IPS-20b (cell line): ENCODE results near the gene SLC39A6.
"Not testable (repeated sequence)": the region's sequence is repeated elsewhere in the genome, so short reads cannot be mapped to it uniquely, and the experiment has no call there.

Source experiments
- H3K27ac ChIP-seq: one replicate; pipeline ENCODE4 v1.5.1; 2013; ENCODE audit warnings: low read length
- H3K27me3 ChIP-seq: 2 replicates; pipeline ENCODE4 v1.6.1; 2013; ENCODE audit warnings: mild to moderate bottlenecking, low read length, inconsistent platforms; ENCODE audit not compliant: insufficient read depth
- H3K36me3 ChIP-seq: 2 replicates; pipeline ENCODE4 v1.6.1; 2013; ENCODE audit warnings: low read depth, mild to moderate bottlenecking, inconsistent platforms, low read length, moderate library complexity; ENCODE audit not compliant: insufficient read depth
- H3K4me1 ChIP-seq: 2 replicates; pipeline ENCODE4 v1.6.1; 2013; ENCODE audit warnings: mild to moderate bottlenecking, control low read depth, inconsistent platforms, low read length, moderate library complexity; ENCODE audit not compliant: insufficient read depth
- H3K4me3 ChIP-seq: 2 replicates; pipeline ENCODE4 v1.5.1; 2013; ENCODE audit warnings: mild to moderate bottlenecking, low read length, inconsistent platforms
- H3K9ac ChIP-seq: 2 replicates; pipeline ENCODE4 v1.6.1; 2013; ENCODE audit warnings: low read depth, mild to moderate bottlenecking, inconsistent platforms, low read length, moderate library complexity
- H3K9me3 ChIP-seq: 2 replicates; pipeline ENCODE4 v1.6.1; 2013; ENCODE audit warnings: mild to moderate bottlenecking, low read depth, low read length, inconsistent platforms; ENCODE audit not compliant: insufficient read depth

Gene SLC39A6

DNA sequence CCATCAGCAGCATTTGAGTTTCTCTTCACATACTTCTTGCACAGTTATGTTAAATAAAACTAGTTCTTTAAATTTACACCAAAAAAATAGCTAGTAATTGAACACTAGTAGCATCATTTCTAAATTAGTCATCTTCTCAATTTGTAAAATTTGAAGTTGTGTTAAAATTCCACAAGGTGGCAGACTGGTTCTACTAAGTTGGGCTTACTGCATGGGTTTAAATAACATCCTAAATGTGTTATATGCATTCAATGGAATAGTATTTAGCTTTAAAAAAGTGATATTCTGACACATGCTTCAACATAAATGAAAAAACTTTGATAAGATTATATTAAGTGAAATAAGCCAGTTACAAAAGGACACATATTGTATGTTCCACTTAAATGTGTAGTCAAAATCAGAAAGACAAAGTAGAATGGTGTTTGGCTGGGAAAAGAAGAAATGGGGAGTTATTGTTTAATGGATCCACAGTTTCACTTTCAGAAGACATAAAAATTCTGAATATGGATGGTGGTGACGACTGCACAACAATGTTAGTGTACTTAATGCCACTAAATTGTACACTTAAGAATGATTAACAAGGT is 33.1 kb downstream of the SLC39A6 start:
- H3K27me3 ChIP-seq: no peaks in the 10 kb centered on the region

DNA sequence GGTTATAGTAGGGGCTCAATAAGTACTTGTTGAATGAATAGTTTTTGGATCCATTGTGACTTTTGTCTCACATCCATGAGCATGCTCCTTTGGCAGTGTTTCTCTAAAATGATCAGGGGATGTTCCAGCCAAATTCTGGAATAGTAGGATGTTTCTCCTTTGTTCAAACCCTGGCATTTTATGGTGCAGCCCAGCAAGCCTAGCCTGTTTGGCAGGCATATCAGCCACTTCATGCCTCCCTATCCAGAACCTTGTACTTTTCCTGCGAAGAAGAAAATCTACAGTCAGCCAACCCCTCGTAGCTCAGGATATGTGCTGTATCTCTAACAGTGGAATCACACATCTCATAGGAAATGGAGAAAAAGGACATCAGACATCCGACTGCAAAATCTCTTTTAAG is 34.7 kb downstream of the SLC39A6 start:
- Histone ChIP-seq H3K27ac (no peak overlapping the region), H3K36me3 (no peaks in the 10 kb centered on the region), H3K9me3 (no peaks in the 10 kb centered on the region), H3K27me3 (no peaks in the 10 kb centered on the region), H3K4me1 (no peaks in the 10 kb centered on the region), H3K9ac (no peak overlapping the region), H3K4me3 (no peak overlapping the region)

More for the DNA sequence above, 33.1 kb downstream of the SLC39A6 start:
- Histone ChIP-seq H3K27ac (no peak overlapping the region), H3K9me3 (no peaks in the 10 kb centered on the region), H3K4me1 (no peaks in the 10 kb centered on the region), H3K36me3 (no peaks in the 10 kb centered on the region), H3K4me3 (no peak overlapping the region), H3K9ac (no peak overlapping the region)

DNA sequence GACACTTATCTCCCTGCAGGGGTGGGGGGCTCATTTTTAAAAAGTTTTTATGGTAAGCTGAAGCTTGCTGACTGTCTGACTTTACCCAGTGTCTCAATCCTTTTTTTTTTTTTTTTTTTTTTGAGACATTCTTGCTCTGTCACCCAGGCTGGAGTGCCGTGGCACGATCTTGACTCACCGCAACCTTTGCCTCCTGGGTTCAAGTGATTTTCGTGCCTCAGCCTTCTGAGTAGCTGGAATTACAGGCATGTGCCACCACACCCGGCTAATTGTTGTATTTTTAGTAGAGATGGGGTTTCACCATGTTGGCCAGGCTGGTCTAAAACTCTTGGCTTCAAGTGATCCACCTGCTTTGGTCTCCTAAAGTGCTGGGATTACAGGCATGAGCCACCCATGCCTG is 37.0 kb downstream of the SLC39A6 start:
- not testable (repeated sequence) for H3K4me3 ChIP-seq, H3K9ac ChIP-seq, H3K9me3 ChIP-seq, H3K27ac ChIP-seq, H3K4me1 ChIP-seq, H3K36me3 ChIP-seq, H3K27me3 ChIP-seq

DNA sequence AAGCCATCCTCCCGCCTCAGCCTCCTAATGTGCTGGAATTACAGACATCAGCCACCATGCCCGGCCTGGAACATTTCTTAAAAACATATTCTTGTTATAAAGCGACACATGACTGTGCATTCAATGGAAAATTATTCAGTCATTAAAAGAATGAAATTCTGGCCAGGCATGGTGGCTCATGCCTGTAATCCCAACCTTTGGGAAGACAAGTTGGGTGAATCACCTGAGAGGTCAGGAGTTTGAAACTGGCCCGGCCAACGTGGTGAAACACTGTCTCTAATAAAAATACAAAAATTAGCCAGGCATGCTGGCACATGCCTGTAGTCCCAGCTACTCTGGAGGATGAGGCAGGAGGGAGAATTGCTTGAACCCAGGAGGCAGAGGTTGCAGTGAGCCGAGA is 40.1 kb downstream of the SLC39A6 start:
- Histone ChIP-seq H3K27me3 (no peaks in the 10 kb centered on the region), H3K4me3 (no peak overlapping the region), H3K4me1 (no peaks in the 10 kb centered on the region), H3K9ac (no peak overlapping the region), H3K36me3 (no peaks in the 10 kb centered on the region), H3K27ac (no peak overlapping the region), H3K9me3 (no peaks in the 10 kb centered on the region)

DNA sequence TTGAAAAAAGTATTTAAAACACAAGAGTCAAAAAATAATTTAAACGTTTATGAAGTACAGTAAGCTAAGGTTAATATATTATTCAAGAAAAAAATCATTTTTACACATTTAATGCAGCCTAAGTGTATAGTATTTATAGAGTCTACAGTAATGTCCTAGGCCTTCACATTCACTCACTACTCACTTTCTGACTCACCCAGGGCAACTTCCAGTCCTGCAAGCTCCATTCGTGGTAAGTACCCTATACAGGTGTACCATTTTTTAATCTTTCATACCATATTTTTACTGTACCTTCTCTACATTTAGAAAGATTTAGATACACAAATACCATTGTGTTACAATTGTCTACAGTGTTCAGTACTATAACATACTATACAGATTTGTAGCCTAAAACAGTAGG is 40.9 kb downstream of the SLC39A6 start:
- Histone ChIP-seq H3K36me3 (no peaks in the 10 kb centered on the region), H3K27ac (no peak overlapping the region), H3K4me3 (no peak overlapping the region), H3K27me3 (no peaks in the 10 kb centered on the region), H3K9ac (no peak overlapping the region), H3K4me1 (no peaks in the 10 kb centered on the region), H3K9me3 (no peaks in the 10 kb centered on the region)

DNA sequence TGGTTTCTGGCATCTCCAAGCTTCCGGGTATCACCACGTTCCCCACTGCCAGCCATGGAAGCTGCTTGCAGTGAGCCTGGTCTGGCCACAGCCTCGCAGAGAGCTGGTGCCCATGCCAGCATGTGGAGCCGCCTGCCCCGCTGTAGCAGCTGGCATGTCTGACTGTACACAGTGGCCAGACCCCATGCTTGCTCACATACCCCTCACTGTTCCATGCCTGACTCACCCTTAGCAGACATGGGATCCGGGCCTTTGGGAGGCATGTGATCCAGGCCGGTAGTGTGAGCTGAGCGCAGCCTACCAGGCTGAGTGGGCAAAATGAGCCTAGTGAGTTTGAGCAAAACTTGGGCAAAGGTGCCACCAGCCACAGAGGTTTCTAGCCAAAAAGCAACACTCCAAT is 43.0 kb downstream of the SLC39A6 start:
- Histone ChIP-seq H3K4me3 (no peak overlapping the region), H3K27ac (no peak overlapping the region), H3K36me3 (no peaks in the 10 kb centered on the region), H3K4me1 (no peaks in the 10 kb centered on the region), H3K9me3 (no peaks in the 10 kb centered on the region), H3K9ac (no peak overlapping the region), H3K27me3 (no peaks in the 10 kb centered on the region)

DNA sequence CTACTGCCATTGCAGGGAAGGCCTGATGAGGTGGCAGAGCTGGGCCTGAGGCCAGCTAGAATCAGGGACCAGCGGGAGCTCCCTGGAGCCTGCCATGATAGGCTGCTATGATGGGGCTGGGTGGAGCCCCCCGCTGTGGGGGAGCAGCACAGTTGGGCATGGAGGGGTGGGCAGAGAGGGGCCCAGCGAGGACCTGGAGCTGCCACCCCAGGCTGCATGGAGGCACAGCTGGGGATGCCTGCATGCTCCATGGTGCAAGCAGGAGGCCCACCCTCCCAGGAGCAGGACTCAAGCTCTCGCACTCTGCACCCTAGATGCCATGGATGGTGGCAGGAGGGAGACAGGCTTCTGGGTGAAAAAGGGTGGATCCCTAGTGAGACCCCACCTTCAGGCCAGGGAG is 43.9 kb downstream of the SLC39A6 start:
- Histone ChIP-seq H3K4me1 (no peaks in the 10 kb centered on the region), H3K4me3 (no peak overlapping the region), H3K9me3 (peaks cover 3% of the 10 kb centered on the region), H3K27ac (no peak overlapping the region), H3K9ac (no peak overlapping the region), H3K27me3 (no peaks in the 10 kb centered on the region), H3K36me3 (no peaks in the 10 kb centered on the region)

DNA sequence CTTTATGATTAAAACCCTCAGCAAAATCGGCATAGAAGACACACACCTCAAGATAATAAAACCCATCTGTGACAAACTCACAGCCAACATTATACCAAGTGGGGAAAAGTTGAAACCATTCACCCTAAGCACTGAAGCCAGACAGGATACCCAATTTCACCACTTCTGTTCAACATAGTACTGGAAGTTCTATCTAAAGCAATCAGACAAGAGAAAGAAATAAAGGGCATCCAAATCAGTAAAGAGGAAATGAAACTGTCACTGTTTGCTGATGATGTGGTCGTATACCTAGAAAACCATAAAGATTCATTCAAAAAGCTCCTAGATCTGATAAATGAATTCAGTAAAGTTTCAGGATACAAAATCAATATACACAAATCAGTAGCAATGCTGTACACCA is 45.4 kb downstream of the SLC39A6 start:
- Histone ChIP-seq H3K4me3 (no peak overlapping the region), H3K36me3 (no peaks in the 10 kb centered on the region), H3K4me1 (no peaks in the 10 kb centered on the region), H3K9ac (no peak overlapping the region), H3K9me3 (peaks cover 14% of the 10 kb centered on the region), H3K27ac (no peak overlapping the region), H3K27me3 (no peaks in the 10 kb centered on the region)

DNA sequence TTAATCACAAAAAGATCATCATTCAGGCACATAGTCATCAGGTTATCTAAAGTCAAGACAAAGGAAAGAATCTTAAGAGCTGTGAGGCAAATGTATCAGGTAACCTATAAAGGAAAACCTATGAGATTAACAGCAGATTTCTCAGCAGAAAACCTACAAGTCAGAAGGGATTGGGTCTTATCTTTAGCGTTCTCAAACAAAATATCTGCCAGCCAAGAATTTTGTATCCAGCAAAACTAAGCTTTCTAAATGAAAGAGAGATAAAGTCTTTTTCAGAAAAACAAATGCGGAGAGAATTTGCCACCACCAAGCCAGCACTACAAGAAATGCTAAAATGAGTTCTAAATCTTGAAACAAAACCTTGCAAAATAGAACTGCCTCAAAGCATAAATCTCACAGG is 48.0 kb downstream of the SLC39A6 start:
- H3K27ac ChIP-seq, H3K4me1 ChIP-seq, H3K4me3 ChIP-seq, H3K27me3 ChIP-seq, H3K36me3 ChIP-seq, H3K9ac ChIP-seq: not testable (repeated sequence)
- H3K9me3 ChIP-seq: peaks cover 16% of the 10 kb centered on the region

DNA sequence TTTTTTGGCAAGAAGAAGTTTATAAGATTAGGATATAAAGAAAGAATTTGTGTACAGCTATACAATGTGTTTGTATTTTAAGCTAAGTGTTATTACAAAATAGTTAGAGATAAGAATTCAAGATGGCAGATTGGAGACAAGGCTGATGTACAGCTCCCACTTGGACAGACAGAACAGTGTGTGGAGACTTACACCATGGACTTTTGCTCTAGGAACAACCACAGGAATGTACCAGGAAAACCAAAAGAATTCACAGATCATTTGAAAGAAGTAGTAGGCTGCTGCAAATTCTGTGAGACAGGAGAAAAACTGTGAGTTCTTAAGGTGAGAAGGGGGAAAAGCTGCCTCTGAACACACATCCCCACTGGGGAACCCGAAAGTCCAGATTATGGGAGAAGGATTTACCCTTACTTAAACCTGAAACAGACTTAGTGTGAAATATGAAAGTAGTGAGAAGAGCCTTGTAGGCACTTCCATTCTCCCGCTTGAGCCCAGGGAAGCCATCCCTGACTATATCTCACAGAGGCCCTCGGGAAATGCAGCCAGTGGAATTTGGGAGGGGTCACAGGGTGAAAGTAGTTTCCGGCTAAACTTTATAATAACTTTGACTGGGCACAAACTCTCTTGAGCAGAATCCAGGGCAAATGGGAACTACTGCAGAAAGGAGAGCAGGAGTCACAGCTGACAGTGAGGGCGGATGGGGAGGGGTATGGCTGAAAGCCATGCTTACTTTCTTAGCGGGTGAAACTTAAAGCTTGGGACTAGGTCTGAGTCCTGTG is 50.2 kb downstream of the SLC39A6 start:
- Histone ChIP-seq H3K9ac (no peak overlapping the region), H3K27ac (no peak overlapping the region), H3K4me1 (no peaks in the 10 kb centered on the region), H3K27me3 (no peaks in the 10 kb centered on the region), H3K4me3 (no peak overlapping the region), H3K36me3 (no peaks in the 10 kb centered on the region), H3K9me3 (peaks cover 16% of the 10 kb centered on the region)

DNA sequence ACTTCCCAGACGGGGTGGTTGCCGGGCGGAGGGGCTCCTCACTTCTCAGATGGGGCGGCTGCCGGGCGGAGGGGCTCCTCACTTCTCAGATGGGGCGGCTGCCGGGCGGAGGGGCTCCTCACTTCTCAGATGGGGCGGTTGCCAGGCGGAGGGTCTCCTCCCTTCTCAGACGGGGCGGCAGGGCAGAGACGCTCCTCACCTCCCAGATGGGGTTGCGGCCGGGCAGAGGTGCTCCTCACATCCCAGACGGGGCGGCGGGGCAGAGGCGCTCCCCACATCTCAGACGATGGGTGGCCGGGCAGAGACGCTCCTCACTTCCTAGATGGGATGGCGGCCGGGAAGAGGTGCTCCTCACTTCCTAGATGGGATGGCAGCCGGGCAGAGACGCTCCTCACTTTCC is 51.4 kb downstream of the SLC39A6 start:
- H3K9ac ChIP-seq: not testable (repeated sequence)

DNA sequence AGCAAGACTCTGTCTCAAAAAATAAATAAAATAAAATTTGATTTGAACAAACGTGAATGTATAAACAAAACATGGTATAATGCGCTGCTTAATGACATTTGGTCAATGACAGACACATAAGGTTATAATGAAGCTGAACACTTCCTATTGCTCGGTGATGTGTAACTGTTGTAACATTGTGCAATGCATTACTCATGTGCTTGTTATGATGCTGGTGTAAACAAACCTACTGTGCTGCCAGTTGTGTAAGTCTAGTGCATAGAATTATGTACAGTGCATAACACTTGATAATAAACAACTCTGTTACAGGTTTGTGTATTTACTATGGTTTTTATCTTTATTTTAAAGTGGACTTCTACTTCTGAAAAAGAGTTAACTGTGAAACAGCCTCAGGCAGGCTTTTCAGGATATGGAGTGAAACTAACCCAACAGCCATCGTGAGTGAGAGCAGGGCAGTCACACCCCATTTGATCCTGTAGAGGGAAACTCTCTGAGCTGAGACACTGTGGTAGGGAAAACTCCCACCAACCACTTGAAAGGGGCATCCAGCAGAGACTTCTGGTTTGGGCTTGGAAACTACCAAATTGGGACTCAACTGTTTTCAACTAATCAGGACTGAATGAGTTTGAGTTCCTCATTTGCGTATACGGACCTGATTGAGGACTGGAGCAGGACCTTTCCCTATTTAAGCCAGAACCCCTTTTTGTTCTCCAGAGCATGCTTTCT is 53.1 kb downstream of the SLC39A6 start:
- no peaks in the 10 kb centered on the region for H3K27me3 ChIP-seq
- no peak overlapping the region for H3K4me3 ChIP-seq
- H3K9ac ChIP-seq: no peak overlapping the region
- no peaks in the 10 kb centered on the region for H3K36me3 ChIP-seq
- H3K27ac ChIP-seq: no peak overlapping the region
- H3K4me1 ChIP-seq: no peaks in the 10 kb centered on the region
- peaks cover 16% of the 10 kb centered on the region for H3K9me3 ChIP-seq

More for the DNA sequence above, 51.4 kb downstream of the SLC39A6 start:
- H3K27ac ChIP-seq, H3K27me3 ChIP-seq, H3K36me3 ChIP-seq, H3K4me3 ChIP-seq, H3K4me1 ChIP-seq: not testable (repeated sequence)
- H3K9me3 ChIP-seq: peaks cover 16% of the 10 kb centered on the region
